ENCODE results near the gene AGBL1.

AGBL1 gene

DNA sequence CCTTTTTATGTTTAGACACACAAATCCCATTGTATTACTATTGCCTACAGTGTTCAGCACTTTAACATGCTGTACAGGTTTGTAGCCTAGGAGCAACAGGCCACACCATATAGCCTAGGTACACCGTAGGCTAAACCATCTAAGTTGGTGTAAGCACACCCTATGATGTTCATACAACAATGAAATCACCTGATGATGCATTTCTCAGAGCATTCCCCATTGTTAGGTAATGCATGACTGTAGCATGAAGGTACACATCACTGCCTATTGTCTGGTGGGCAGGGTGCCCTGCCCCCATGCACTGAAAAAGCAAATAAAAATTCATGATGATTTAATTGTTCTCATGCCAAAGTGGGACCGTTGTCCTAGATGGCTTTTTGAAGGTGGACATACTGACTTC lies 183.6 kb downstream of the AGBL1 start:
- H3K36me3 ChIP-seq (replicated peaks in 1 of 2; ENCODE audit: control insufficient read depth in 2 of 2, insufficient read depth in 2 of 2, low read length in 2 of 2): no peaks in the 10 kb centered on the region
- H3K79me1 ChIP-seq (ENCODE audit: low read depth, low read length): no peaks in the 10 kb centered on the region
- H2BK5ac ChIP-seq (ENCODE audit: low read length): no peak overlapping the region
- no peak overlapping the region for H2BK15ac ChIP-seq (ENCODE audit: low read length)
- no peak overlapping the region for H3K18ac ChIP-seq (ENCODE audit: low read length)
- no peak overlapping the region for H3K9ac ChIP-seq (ENCODE audit: low read depth, low read length, poor library complexity)
- no peak overlapping the region for H3K4ac ChIP-seq (ENCODE audit: low read length)
- H2BK12ac ChIP-seq (ENCODE audit: low read length): no peak overlapping the region
- H2AK5ac ChIP-seq (ENCODE audit: low read depth, low read length): no peak overlapping the region
- H3K27me3 ChIP-seq (ENCODE audit: control insufficient read depth in 3 of 3, insufficient read depth in 3 of 3, low read depth in 1 of 3, low read length in 3 of 3): no peaks in the 10 kb centered on the region
- no peak overlapping the region for H3K14ac ChIP-seq (ENCODE audit: low read length)
- WGBS, 2 donors (ENCODE audit: extremely low coverage in 2 of 2, insufficient read length in 2 of 2, insufficient replicate concordance in 1 of 2): no CpG with 5 or more reads among the region's 2 CpGs
- no peak overlapping the region for H4K91ac ChIP-seq (ENCODE audit: low read depth, low read length, poor library complexity)
- no peak overlapping the region for H2BK120ac ChIP-seq (ENCODE audit: low read depth, low read length)
- H3K4me2 ChIP-seq (ENCODE audit: insufficient read depth, low read length, poor library complexity, severe bottlenecking): no peak overlapping the region
- DNase-seq (ENCODE audit: low spot score): no peak
- H4K8ac ChIP-seq (ENCODE audit: low read depth, low read length): no peak overlapping the region
- no peaks in the 10 kb centered on the region for H3K4me1 ChIP-seq (ENCODE audit: control insufficient read depth in 2 of 2, insufficient read depth in 1 of 2, low read depth in 1 of 2, low read length in 2 of 2)
- H3K4me3 ChIP-seq (ENCODE audit: low read length in 2 of 2): no peak overlapping the region
- H3K23ac ChIP-seq (ENCODE audit: low read depth, low read length, poor library complexity): no peak overlapping the region
- H3K9me3 ChIP-seq (replicated peaks in 1 of 2; ENCODE audit: control insufficient read depth in 2 of 2, insufficient read depth in 1 of 2, low read depth in 1 of 2, low read length in 2 of 2): no peaks in the 10 kb centered on the region
- no peak overlapping the region for H3K27ac ChIP-seq (replicated peaks; ENCODE audit: low read length)
- H2AFZ ChIP-seq (ENCODE audit: low read length): no peak overlapping the region

- no peaks in the 10 kb centered on the region for H3K27me3 ChIP-seq (ENCODE audit: control insufficient read depth in 3 of 3, insufficient read depth in 3 of 3, low read depth in 1 of 3, low read length in 3 of 3)
- no peak overlapping the region for H3K4me3 ChIP-seq (ENCODE audit: low read length in 2 of 2)
- H3K36me3 ChIP-seq (replicated peaks in 1 of 2; ENCODE audit: control insufficient read depth in 2 of 2, insufficient read depth in 2 of 2, low read length in 2 of 2): no peaks in the 10 kb centered on the region
- H2BK5ac ChIP-seq (ENCODE audit: low read length): no peak overlapping the region
- no peak overlapping the region for H4K8ac ChIP-seq (ENCODE audit: low read depth, low read length)
- no peak overlapping the region for H2BK15ac ChIP-seq (ENCODE audit: low read length)
- H3K9me3 ChIP-seq (replicated peaks in 1 of 2; ENCODE audit: control insufficient read depth in 2 of 2, insufficient read depth in 1 of 2, low read depth in 1 of 2, low read length in 2 of 2): no peaks in the 10 kb centered on the region
- WGBS, 2 donors (ENCODE audit: extremely low coverage in 2 of 2, insufficient read length in 2 of 2, insufficient replicate concordance in 1 of 2): no CpG with 5 or more reads among the region's 6 CpGs
- H3K4me1 ChIP-seq (ENCODE audit: control insufficient read depth in 2 of 2, insufficient read depth in 1 of 2, low read depth in 1 of 2, low read length in 2 of 2): no peaks in the 10 kb centered on the region
- H3K18ac ChIP-seq (ENCODE audit: low read length): no peak overlapping the region
- H3K14ac ChIP-seq (ENCODE audit: low read length): no peak overlapping the region
- no peak overlapping the region for H3K4ac ChIP-seq (ENCODE audit: low read length)
- no peak overlapping the region for H4K91ac ChIP-seq (ENCODE audit: low read depth, low read length, poor library complexity)
- H2AFZ ChIP-seq (ENCODE audit: low read length): no peak overlapping the region
- no peak for DNase-seq (ENCODE audit: low spot score)
- no peak overlapping the region for H2BK12ac ChIP-seq (ENCODE audit: low read length)
- no peak overlapping the region for H2BK120ac ChIP-seq (ENCODE audit: low read depth, low read length)
- no peaks in the 10 kb centered on the region for H3K79me1 ChIP-seq (ENCODE audit: low read depth, low read length)
- no peak overlapping the region for H3K4me2 ChIP-seq (ENCODE audit: insufficient read depth, low read length, poor library complexity, severe bottlenecking)
- no peak overlapping the region for H3K27ac ChIP-seq (replicated peaks; ENCODE audit: low read length)
- H3K23ac ChIP-seq (ENCODE audit: low read depth, low read length, poor library complexity): no peak overlapping the region
- no peak overlapping the region for H3K9ac ChIP-seq (ENCODE audit: low read depth, low read length, poor library complexity)
- no peak overlapping the region for H2AK5ac ChIP-seq (ENCODE audit: low read depth, low read length)
These were observed 187.3 kb downstream of the AGBL1 start for GRCh38 chr15:86266896-86267484.

- no peak overlapping the region for H4K91ac ChIP-seq (ENCODE audit: low read depth, low read length, poor library complexity)
- no peak overlapping the region for H2BK5ac ChIP-seq (ENCODE audit: low read length)
- no peak overlapping the region for H2AK5ac ChIP-seq (ENCODE audit: low read depth, low read length)
- no peak overlapping the region for H3K18ac ChIP-seq (ENCODE audit: low read length)
- DNase-seq (ENCODE audit: low spot score): no peak
- WGBS, 2 donors (ENCODE audit: extremely low coverage in 2 of 2, insufficient read length in 2 of 2, insufficient replicate concordance in 1 of 2): no CpG with 5 or more reads among the region's 4 CpGs
- no peak overlapping the region for H3K27ac ChIP-seq (replicated peaks; ENCODE audit: low read length)
- no peak overlapping the region for H3K4me3 ChIP-seq (ENCODE audit: low read length in 2 of 2)
- H3K27me3 ChIP-seq (ENCODE audit: control insufficient read depth in 3 of 3, insufficient read depth in 3 of 3, low read depth in 1 of 3, low read length in 3 of 3): no peaks in the 10 kb centered on the region
- no peak overlapping the region for H3K4me2 ChIP-seq (ENCODE audit: insufficient read depth, low read length, poor library complexity, severe bottlenecking)
- no peak overlapping the region for H2BK15ac ChIP-seq (ENCODE audit: low read length)
- no peaks in the 10 kb centered on the region for H3K36me3 ChIP-seq (replicated peaks in 1 of 2; ENCODE audit: control insufficient read depth in 2 of 2, insufficient read depth in 2 of 2, low read length in 2 of 2)
- H3K14ac ChIP-seq (ENCODE audit: low read length): no peak overlapping the region
- no peak overlapping the region for H2BK120ac ChIP-seq (ENCODE audit: low read depth, low read length)
- H2BK12ac ChIP-seq (ENCODE audit: low read length): no peak overlapping the region
- H4K8ac ChIP-seq (ENCODE audit: low read depth, low read length): no peak overlapping the region
- H3K4me1 ChIP-seq (ENCODE audit: control insufficient read depth in 2 of 2, insufficient read depth in 1 of 2, low read depth in 1 of 2, low read length in 2 of 2): no peaks in the 10 kb centered on the region
- no peak overlapping the region for H3K23ac ChIP-seq (ENCODE audit: low read depth, low read length, poor library complexity)
- H3K79me1 ChIP-seq (ENCODE audit: low read depth, low read length): no peaks in the 10 kb centered on the region
- no peak overlapping the region for H3K9ac ChIP-seq (ENCODE audit: low read depth, low read length, poor library complexity)
- H3K9me3 ChIP-seq (replicated peaks in 1 of 2; ENCODE audit: control insufficient read depth in 2 of 2, insufficient read depth in 1 of 2, low read depth in 1 of 2, low read length in 2 of 2): no peaks in the 10 kb centered on the region
- H3K4ac ChIP-seq (ENCODE audit: low read length): no peak overlapping the region
- no peak overlapping the region for H2AFZ ChIP-seq (ENCODE audit: low read length)
These were observed 188.2 kb downstream of the AGBL1 start for GRCh38 chr15:86267892-86268291.

GRCh38 chr15:86268558-86268957 lies 188.9 kb downstream of the AGBL1 start:
- no peak overlapping the region for H3K14ac ChIP-seq (ENCODE audit: low read length)
- H3K4ac ChIP-seq (ENCODE audit: low read length): no peak overlapping the region
- H2AFZ ChIP-seq (ENCODE audit: low read length): no peak overlapping the region
- no peak overlapping the region for H4K8ac ChIP-seq (ENCODE audit: low read depth, low read length)
- H2AK5ac ChIP-seq (ENCODE audit: low read depth, low read length): no peak overlapping the region
- H2BK15ac ChIP-seq (ENCODE audit: low read length): no peak overlapping the region
- no peak overlapping the region for H2BK5ac ChIP-seq (ENCODE audit: low read length)
- H3K27ac ChIP-seq (replicated peaks; ENCODE audit: low read length): no peak overlapping the region
- WGBS, 2 donors (ENCODE audit: extremely low coverage in 2 of 2, insufficient read length in 2 of 2, insufficient replicate concordance in 1 of 2): no CpG with 5 or more reads among the region's 1 CpG
- H3K27me3 ChIP-seq (ENCODE audit: control insufficient read depth in 3 of 3, insufficient read depth in 3 of 3, low read depth in 1 of 3, low read length in 3 of 3): no peaks in the 10 kb centered on the region
- no peaks in the 10 kb centered on the region for H3K79me1 ChIP-seq (ENCODE audit: low read depth, low read length)
- H4K91ac ChIP-seq (ENCODE audit: low read depth, low read length, poor library complexity): no peak overlapping the region
- H3K4me2 ChIP-seq (ENCODE audit: insufficient read depth, low read length, poor library complexity, severe bottlenecking): no peak overlapping the region
- H3K18ac ChIP-seq (ENCODE audit: low read length): no peak overlapping the region
- no peaks in the 10 kb centered on the region for H3K9me3 ChIP-seq (replicated peaks in 1 of 2; ENCODE audit: control insufficient read depth in 2 of 2, insufficient read depth in 1 of 2, low read depth in 1 of 2, low read length in 2 of 2)
- H3K4me3 ChIP-seq (ENCODE audit: low read length in 2 of 2): no peak overlapping the region
- no peaks in the 10 kb centered on the region for H3K36me3 ChIP-seq (replicated peaks in 1 of 2; ENCODE audit: control insufficient read depth in 2 of 2, insufficient read depth in 2 of 2, low read length in 2 of 2)
- H2BK12ac ChIP-seq (ENCODE audit: low read length): no peak overlapping the region
- H3K4me1 ChIP-seq (ENCODE audit: control insufficient read depth in 2 of 2, insufficient read depth in 1 of 2, low read depth in 1 of 2, low read length in 2 of 2): no peaks in the 10 kb centered on the region
- no peak overlapping the region for H3K9ac ChIP-seq (ENCODE audit: low read depth, low read length, poor library complexity)
- DNase-seq (ENCODE audit: low spot score): no peak
- no peak overlapping the region for H2BK120ac ChIP-seq (ENCODE audit: low read depth, low read length)
- no peak overlapping the region for H3K23ac ChIP-seq (ENCODE audit: low read depth, low read length, poor library complexity)
